Activated naive CD4-positive, alpha-beta T cell treated with anti-CD3 and anti-CD28 coated beads, Interleukin-2, amount 50 U/mL, for 72 hours (primary cell): ENCODE results near the gene IZUMO1R. TPM values are rescaled to one million over a fixed set of nuclear protein-coding genes. Genes with fewer than 3 reads are reported as not detected.

Experiments
- total RNA-seq, 2 donors: library from RNA; stranded (reverse); gene quantifications; one replicate each; pipeline ENCODE4 v1.2.3, GENCODE V29; 2022

Gene IZUMO1R
- total RNA-seq, 2 donors from 2014 or later = not detected

Other genes with a start within 250 kb of the IZUMO1R start
- gene PANX1, start 175.7 kb upstream of the IZUMO1R start, total RNA-seq = 10 to 100 TPM in 1 of 2 donors, 1 to 10 TPM in 1; 4.8 to 10.7 TPM
- under 1 TPM in 1 of 2 donors, not detected in 1; 0.11 TPM for gene GPR83, start 96.8 kb downstream of the IZUMO1R start, total RNA-seq
- gene MRE11, start 189.3 kb downstream of the IZUMO1R start, total RNA-seq = 10 to 100 TPM; 50.7 to 53.1 TPM
- 10 to 100 TPM; 18.1 to 22.8 TPM for gene ANKRD49, start 189.4 kb downstream of the IZUMO1R start, total RNA-seq
- not detected for gene C11orf97, start 207.9 kb downstream of the IZUMO1R start, total RNA-seq
- 1 to 10 TPM; 2.7 to 5.4 TPM for gene FUT4, start 239.3 kb downstream of the IZUMO1R start, total RNA-seq